ENCODE data around the gene INVS. TPM values are rescaled to one million over a fixed set of nuclear protein-coding genes. Genes with fewer than 3 reads are reported as not detected.
"Not testable (repeated sequence)": the region's sequence is repeated elsewhere in the genome, so short reads cannot be mapped to it uniquely, and the experiment has no call there.

The INVS gene
- total RNA-seq, 2 donors from 2014 or later, result 12.2 to 15.5 TPM

GRCh38 chr9:100069068-100069467 is 30.0 kb upstream of the INVS start:
- H3K4me1 Mint-ChIP-seq (ENCODE audit: low read depth), result peaks cover 17% of the 10 kb centered on the region
- ATAC-seq (replicated peaks in 1 of 2); H3K4me3 Mint-ChIP-seq; DNase-seq; H3K27me3 Mint-ChIP-seq (ENCODE audit: low read depth); H3K9me3 Mint-ChIP-seq; H3K27ac Mint-ChIP-seq; H3K36me3 Mint-ChIP-seq (ENCODE audit: insufficient read depth in 2 of 2): not testable (repeated sequence)

- Mint-ChIP-seq H3K9me3 (no peaks in the 10 kb centered on the region), H3K4me3 (no peak overlapping the region), H3K27ac (peak overlapping the region; percentile 31), H3K4me1 (ENCODE audit: low read depth) (peaks cover 17% of the 10 kb centered on the region), H3K27me3 (ENCODE audit: low read depth) (no peaks in the 10 kb centered on the region), H3K36me3 (ENCODE audit: insufficient read depth in 2 of 2) (peaks cover 0 to 1% of the 10 kb centered on the region in 2 donors)
- DNase-seq (no peak), ATAC-seq (replicated peaks in 1 of 2) (no peak)
Measured at GRCh38 chr9:100070104-100071041, 28.7 kb upstream of the INVS start.

GRCh38 chr9:100071271-100071670 is 27.8 kb upstream of the INVS start:
- DNase-seq (no peak), ATAC-seq (replicated peaks in 1 of 2) (no peak)
- no peaks in the 10 kb centered on the region for H3K9me3 Mint-ChIP-seq
- no peak overlapping the region for H3K27ac Mint-ChIP-seq
- no peaks in the 10 kb centered on the region for H3K27me3 Mint-ChIP-seq (ENCODE audit: low read depth)
- peaks cover 0 to 1% of the 10 kb centered on the region in 2 donors for H3K36me3 Mint-ChIP-seq (ENCODE audit: insufficient read depth in 2 of 2)
- H3K4me1 Mint-ChIP-seq (ENCODE audit: low read depth), result peaks cover 17% of the 10 kb centered on the region
- no peak overlapping the region for H3K4me3 Mint-ChIP-seq

GRCh38 chr9:100072805-100073204 is 26.2 kb upstream of the INVS start:
- no peak overlapping the region for H3K27ac Mint-ChIP-seq
- H3K4me1 Mint-ChIP-seq (ENCODE audit: low read depth), result peaks cover 11% of the 10 kb centered on the region
- DNase-seq (no peak), ATAC-seq (replicated peaks in 1 of 2) (no peak)
- H3K27me3 Mint-ChIP-seq (ENCODE audit: low read depth), result no peaks in the 10 kb centered on the region
- H3K36me3 Mint-ChIP-seq (ENCODE audit: insufficient read depth in 2 of 2), result peaks cover 1 to 2% of the 10 kb centered on the region in 2 donors
- H3K9me3 Mint-ChIP-seq, result no peaks in the 10 kb centered on the region
- no peak overlapping the region for H3K4me3 Mint-ChIP-seq

GRCh38 chr9:100074093-100074492 is 24.9 kb upstream of the INVS start:
- Mint-ChIP-seq H3K36me3 (ENCODE audit: insufficient read depth in 2 of 2) (peaks cover under 1 to 2% of the 10 kb centered on the region in 2 donors), H3K9me3 (no peaks in the 10 kb centered on the region)

GRCh38 chr9:100074989-100075388 is 24.1 kb upstream of the INVS start:
- Mint-ChIP-seq H3K27me3 (ENCODE audit: low read depth) (no peaks in the 10 kb centered on the region), H3K36me3 (ENCODE audit: insufficient read depth in 2 of 2) (peaks cover 0 to 4% of the 10 kb centered on the region in 2 donors), H3K27ac (no peak overlapping the region), H3K4me3 (no peak overlapping the region), H3K9me3 (no peaks in the 10 kb centered on the region), H3K4me1 (ENCODE audit: low read depth) (peaks cover 11% of the 10 kb centered on the region)
- DNase-seq (no peak), ATAC-seq (replicated peaks in 1 of 2) (no peak)

More at GRCh38 chr9:100074093-100074492, 24.9 kb upstream of the INVS start:
- no peak overlapping the region for H3K27ac Mint-ChIP-seq
- no peaks in the 10 kb centered on the region for H3K27me3 Mint-ChIP-seq (ENCODE audit: low read depth)
- H3K4me3 Mint-ChIP-seq, result no peak overlapping the region
- peaks cover 11% of the 10 kb centered on the region for H3K4me1 Mint-ChIP-seq (ENCODE audit: low read depth)
- no peak for ATAC-seq (replicated peaks in 1 of 2)
- DNase-seq, result no peak

GRCh38 chr9:100076256-100076655 is 22.8 kb upstream of the INVS start:
- ATAC-seq (replicated peaks in 1 of 2), result not testable (repeated sequence)

GRCh38 chr9:100082782-100083181 is 16.3 kb upstream of the INVS start:
- H3K4me1 Mint-ChIP-seq (ENCODE audit: low read depth), result peaks cover 73% of the 10 kb centered on the region
- no peaks in the 10 kb centered on the region for H3K27me3 Mint-ChIP-seq (ENCODE audit: low read depth)
- peak overlapping the region; percentile 38 for H3K27ac Mint-ChIP-seq
- DNase-seq (no peak), ATAC-seq (replicated peaks in 1 of 2) (no peak)
- peak overlapping the region; percentile 4 to 71 for H3K4me3 Mint-ChIP-seq
- peaks cover 0 to 1% of the 10 kb centered on the region in 2 donors for H3K36me3 Mint-ChIP-seq (ENCODE audit: insufficient read depth in 2 of 2)
- H3K9me3 Mint-ChIP-seq, result no peaks in the 10 kb centered on the region

More at GRCh38 chr9:100076256-100076655, 22.8 kb upstream of the INVS start:
- not testable (repeated sequence) for H3K27ac Mint-ChIP-seq; H3K9me3 Mint-ChIP-seq; H3K36me3 Mint-ChIP-seq (ENCODE audit: insufficient read depth in 2 of 2); H3K27me3 Mint-ChIP-seq (ENCODE audit: low read depth); H3K4me3 Mint-ChIP-seq; DNase-seq
- H3K4me1 Mint-ChIP-seq (ENCODE audit: low read depth), result peaks cover 16% of the 10 kb centered on the region

GRCh38 chr9:100083448-100084127 is 15.5 kb upstream of the INVS start:
- no peaks in the 10 kb centered on the region for H3K9me3 Mint-ChIP-seq
- H3K27me3 Mint-ChIP-seq (ENCODE audit: low read depth), result no peaks in the 10 kb centered on the region
- H3K4me3 Mint-ChIP-seq, result peak overlapping the region; percentile 41 to 71
- DNase-seq (no peak), ATAC-seq (replicated peaks in 1 of 2) (peak; percentile 58 to 62)
- H3K36me3 Mint-ChIP-seq (ENCODE audit: insufficient read depth in 2 of 2), result peaks cover 0 to 1% of the 10 kb centered on the region in 2 donors
- peak overlapping the region; percentile 41 for H3K27ac Mint-ChIP-seq
- H3K4me1 Mint-ChIP-seq (ENCODE audit: low read depth), result peaks cover 81% of the 10 kb centered on the region

GRCh38 chr9:100084128-100084453 is 15.0 kb upstream of the INVS start:
- H3K4me1 Mint-ChIP-seq (ENCODE audit: low read depth), result peaks cover 86% of the 10 kb centered on the region
- H3K4me3 Mint-ChIP-seq, result peak overlapping the region in 1 of 2 donors; percentile 71
- H3K27me3 Mint-ChIP-seq (ENCODE audit: low read depth), result no peaks in the 10 kb centered on the region
- H3K9me3 Mint-ChIP-seq, result no peaks in the 10 kb centered on the region
- H3K36me3 Mint-ChIP-seq (ENCODE audit: insufficient read depth in 2 of 2), result peaks cover 0 to 1% of the 10 kb centered on the region in 2 donors
- ATAC-seq (replicated peaks in 1 of 2) (no peak), DNase-seq (no peak)
- H3K27ac Mint-ChIP-seq, result no peak overlapping the region

GRCh38 chr9:100084734-100085133 is 14.3 kb upstream of the INVS start:
- Mint-ChIP-seq H3K36me3 (ENCODE audit: insufficient read depth in 2 of 2) (no peaks in the 10 kb centered on the region), H3K4me1 (ENCODE audit: low read depth) (peaks cover 88% of the 10 kb centered on the region), H3K27me3 (ENCODE audit: low read depth) (no peaks in the 10 kb centered on the region), H3K4me3 (peak overlapping the region in 1 of 2 donors; percentile 49), H3K9me3 (no peaks in the 10 kb centered on the region), H3K27ac (peak overlapping the region; percentile 38)
- DNase-seq (no peak), ATAC-seq (replicated peaks in 1 of 2) (peak; percentile 84 to 91)

GRCh38 chr9:100086097-100086635 is 12.9 kb upstream of the INVS start:
- Mint-ChIP-seq H3K4me3 (peak overlapping the region in 1 of 2 donors; percentile 41), H3K9me3 (no peaks in the 10 kb centered on the region), H3K4me1 (ENCODE audit: low read depth) (peaks cover 79% of the 10 kb centered on the region), H3K27ac (peak overlapping the region; percentile 25), H3K27me3 (ENCODE audit: low read depth) (no peaks in the 10 kb centered on the region), H3K36me3 (ENCODE audit: insufficient read depth in 2 of 2) (no peaks in the 10 kb centered on the region)
- no peak for ATAC-seq (replicated peaks in 1 of 2)
- no peak for DNase-seq

- Mint-ChIP-seq H3K27ac (peak overlapping the region; percentile 88), H3K4me3 (peak overlapping the region; percentile 26 to 91)
- no peak for ATAC-seq (replicated peaks in 1 of 2)
Measured at GRCh38 chr9:100087218-100087617, 11.8 kb upstream of the INVS start.

More at GRCh38 chr9:100087218-100087617, 11.8 kb upstream of the INVS start:
- DNase-seq, result no peak
- Mint-ChIP-seq H3K9me3 (no peaks in the 10 kb centered on the region), H3K36me3 (ENCODE audit: insufficient read depth in 2 of 2) (no peaks in the 10 kb centered on the region), H3K27me3 (ENCODE audit: low read depth) (no peaks in the 10 kb centered on the region), H3K4me1 (ENCODE audit: low read depth) (peaks cover 78% of the 10 kb centered on the region)

Measured in activated T-cell treated with anti-CD3 and anti-CD28 coated beads, Interleukin-2, amount 50 U/mL, for 72 hours (primary cell).